IMR-90 (cell line): ENCODE data around the gene EVX1. TPM values are rescaled to one million over a fixed set of nuclear protein-coding genes. Genes with fewer than 3 reads are reported as not detected.

Experiments
- ATAC-seq: fragments of 200-7000 bp; cut with Tn5 transposase; 2 replicates; pipeline ENCODE4 v1.9.1; 2020; ENCODE audit warnings: low read depth, mild to moderate bottlenecking, moderate library complexity
- BruUV-seq: library from RNA; stranded (reverse); fragments of 400-500 nt; replicated peaks from 2 replicates; lab custom pipeline; 2021; lab: Mats Ljungman, UMichigan
- CTCF ChIA-PET: fragments of 300-600 bp; formaldehyde crosslinking; extraction: SDS; loops from one replicate; lab custom pipeline; 2021; ENCODE audit warnings: antibody characterized with exemption; lab: Yijun Ruan, JAX
- POLR2A ChIA-PET: fragments of 300-600 bp; sonication (Branson Sonifier 250); formaldehyde crosslinking; loops from one replicate; lab custom pipeline; 2022; ENCODE audit warnings: antibody characterized with exemption; ENCODE audit not compliant: unreplicated experiment; lab: Charles Lee
- DNase-seq: peaks from one replicate; pipeline ENCODE4 v3.0.0; 2013
- H2AFZ ChIP-seq: replicated peaks from 2 replicates; pipeline ENCODE3; 2013; ENCODE audit warnings: low read length, mild to moderate bottlenecking; ENCODE audit not compliant: poor library complexity
- H2AK5ac ChIP-seq: 2 replicates; pipeline ENCODE4 v1.6.1; 2013; ENCODE audit warnings: low read depth, low read length, inconsistent platforms
- H2AK9ac ChIP-seq: replicated peaks from 2 replicates; pipeline ENCODE3; 2013; ENCODE audit warnings: mild to moderate bottlenecking, low read depth, low read length, moderate library complexity; ENCODE audit not compliant: poor library complexity
- H2BK120ac ChIP-seq: 2 replicates; pipeline ENCODE4 v1.6.1; 2013; ENCODE audit warnings: low read depth, low read length, inconsistent platforms
- H2BK15ac ChIP-seq: 3 replicates; pipeline ENCODE4 v1.6.1; 2013; ENCODE audit warnings: low read depth, low read length, inconsistent platforms
- H2BK20ac ChIP-seq: 2 replicates; pipeline ENCODE4 v1.6.1; 2013; ENCODE audit warnings: low read depth, mild to moderate bottlenecking, inconsistent platforms, low read length, moderate library complexity
- H2BK5ac ChIP-seq: 2 replicates; pipeline ENCODE4 v1.6.1; 2013; ENCODE audit warnings: mild to moderate bottlenecking, low read depth, low read length, inconsistent platforms; ENCODE audit not compliant: poor library complexity, severe bottlenecking
- H3K14ac ChIP-seq: replicated peaks from 2 replicates; pipeline ENCODE4 v1.6.1; 2013; ENCODE audit warnings: low read depth, low read length, inconsistent platforms
- H3K18ac ChIP-seq: 2 replicates; pipeline ENCODE4 v1.6.1; 2013; ENCODE audit warnings: low read depth, low read length, control low read depth
- H3K23ac ChIP-seq: 2 replicates; pipeline ENCODE4 v1.6.1; 2013; ENCODE audit warnings: low read depth, low read length, inconsistent platforms
- H3K27ac ChIP-seq: 2 replicates; pipeline ENCODE4 v1.5.1; 2013; ENCODE audit warnings: mild to moderate bottlenecking, control low read depth, low read length; ENCODE audit not compliant: insufficient read depth
- H3K27me3 ChIP-seq: 2 replicates; pipeline ENCODE4 v1.6.1; 2013; ENCODE audit warnings: low read length; ENCODE audit not compliant: control insufficient read depth, insufficient read depth
- H3K36me3 ChIP-seq: 2 replicates; pipeline ENCODE4 v1.6.1; 2013; ENCODE audit warnings: low read length, mixed read lengths; ENCODE audit not compliant: control insufficient read depth, insufficient read depth
- H3K4ac ChIP-seq: 2 replicates; pipeline ENCODE4 v1.6.1; 2013; ENCODE audit warnings: low read depth, low read length, inconsistent platforms
- H3K4me1 ChIP-seq: 2 replicates; pipeline ENCODE4 v1.6.1; 2013; ENCODE audit warnings: low read length, mixed read lengths; ENCODE audit not compliant: control insufficient read depth, insufficient read depth
- H3K4me2 ChIP-seq: 2 replicates; pipeline ENCODE4 v1.6.1; 2013; ENCODE audit warnings: low read depth, mild to moderate bottlenecking, control low read depth, low read length, moderate library complexity
- H3K4me3 ChIP-seq: 2 replicates; pipeline ENCODE4 v1.5.1; 2013; ENCODE audit warnings: low read depth, mild to moderate bottlenecking, control low read depth, low read length, moderate library complexity; ENCODE audit not compliant: insufficient read depth
- H3K56ac ChIP-seq: 2 replicates; pipeline ENCODE4 v1.6.1; 2013; ENCODE audit warnings: low read length, inconsistent platforms; ENCODE audit not compliant: insufficient read depth; ENCODE audit errors: extremely low read depth
- H3K79me1 ChIP-seq, 2 experiments: 2 replicates each; pipeline ENCODE4 v1.6.1; 2013; ENCODE audit warnings: low read length in 2 of 2, inconsistent platforms in 1 of 2, low read depth in 1 of 2
- H3K9ac ChIP-seq: 2 replicates; pipeline ENCODE4 v1.6.1; 2013; ENCODE audit warnings: low read depth, low read length, control low read depth
- H3K9me1 ChIP-seq: 2 replicates; pipeline ENCODE4 v1.6.1; 2013; ENCODE audit warnings: low read length, inconsistent platforms; ENCODE audit not compliant: insufficient read depth
- H3K9me3 ChIP-seq: 2 replicates; pipeline ENCODE4 v1.6.1; 2013; ENCODE audit warnings: low read length; ENCODE audit not compliant: control insufficient read depth, insufficient read depth
- H4K20me1 ChIP-seq: 2 replicates; pipeline ENCODE4 v1.6.1; 2013; ENCODE audit warnings: low read length, inconsistent platforms; ENCODE audit not compliant: insufficient read depth
- H4K5ac ChIP-seq: 2 replicates; pipeline ENCODE4 v1.6.1; 2013; ENCODE audit warnings: mild to moderate bottlenecking, low read depth, low read length, control low read depth
- H4K8ac ChIP-seq, 2 experiments: 2 replicates each; pipeline ENCODE4 v1.6.1; 2013; ENCODE audit warnings: low read depth in 2 of 2, low read length in 2 of 2, control low read depth in 1 of 2, inconsistent platforms in 1 of 2
- H4K91ac ChIP-seq: 2 replicates; pipeline ENCODE4 v1.6.1; 2013; ENCODE audit warnings: low read depth, low read length, inconsistent platforms; ENCODE audit not compliant: insufficient read depth
- BHLHE40 ChIP-seq: fragments of 150-350 bp; IDR thresholded peaks from 2 replicates; pipeline ENCODE4 v1.6.1; 2016; ENCODE audit warnings: mild to moderate bottlenecking, low read depth, low read length
- CEBPB ChIP-seq: IDR thresholded peaks from 2 replicates; pipeline ENCODE4 v1.6.1; 2012; ENCODE audit warnings: low read depth, low read length, improper control_type of control experiment
- CHD1 ChIP-seq: IDR thresholded peaks from 2 replicates; pipeline ENCODE4 v1.6.1; 2012; ENCODE audit warnings: low read depth, low read length, improper control_type of control experiment
- CTCF ChIP-seq: conservative IDR thresholded peaks from 2 replicates; pipeline ENCODE4 v1.5.1; 2012; ENCODE audit warnings: mild to moderate bottlenecking, low read depth, low read length, improper control_type of control experiment
- FOS ChIP-seq: fragments of 150-350 bp; IDR thresholded peaks from 2 replicates; pipeline ENCODE4 v1.6.1; 2016; ENCODE audit warnings: low read depth, low read length
- MAFK ChIP-seq: IDR thresholded peaks from 2 replicates; pipeline ENCODE4 v1.6.1; 2012; ENCODE audit warnings: low read depth, low read length, improper control_type of control experiment
- MAZ ChIP-seq: IDR thresholded peaks from 2 replicates; pipeline ENCODE4 v1.6.1; 2012; ENCODE audit warnings: low read depth, mild to moderate bottlenecking, low read length, improper control_type of control experiment, moderate library complexity, borderline replicate concordance
- MXI1 ChIP-seq: IDR thresholded peaks from 2 replicates; pipeline ENCODE4 v1.6.1; 2012; ENCODE audit warnings: low read depth, mild to moderate bottlenecking, low read length, moderate library complexity, borderline replicate concordance
- NFE2L2 ChIP-seq: fragments of 150-350 bp; IDR thresholded peaks from 2 replicates; pipeline ENCODE4 v1.6.1; 2016; ENCODE audit warnings: low read depth, mild to moderate bottlenecking, low read length
- POLR2A ChIP-seq: IDR thresholded peaks from 2 replicates; pipeline ENCODE4 v1.6.1; 2012; ENCODE audit warnings: mild to moderate bottlenecking, low read depth, low read length
- RAD21 ChIP-seq: IDR thresholded peaks from 2 replicates; pipeline ENCODE4 v1.6.1; 2012; ENCODE audit warnings: low read length, improper control_type of control experiment
- RCOR1 ChIP-seq: IDR thresholded peaks from 2 replicates; pipeline ENCODE4 v1.6.1; 2012; ENCODE audit warnings: mild to moderate bottlenecking, low read length, improper control_type of control experiment; ENCODE audit not compliant: insufficient replicate concordance
- RFX5 ChIP-seq: IDR thresholded peaks from 2 replicates; pipeline ENCODE4 v1.8.0; 2012; ENCODE audit warnings: low read depth, mild to moderate bottlenecking, low read length, moderate library complexity
- USF2 ChIP-seq: fragments of 150-350 bp; IDR thresholded peaks from 2 replicates; pipeline ENCODE4 v1.6.1; 2017; ENCODE audit warnings: mild to moderate bottlenecking, antibody characterized with exemption, low read length, low read depth
- WGBS, 2 experiments: methylation state at CpG; one replicate each; pipeline versions ENCODE4 v1.1.5 to v1.1.7; 2013; ENCODE audit warnings: missing lambda C conversion rate in 2 of 2; ENCODE audit not compliant: insufficient read length in 1 of 2; ENCODE audit errors: extremely low coverage in 2 of 2; 5-methylcytosine and 5-hydroxymethylcytosine counted together
- dilution Hi-C: fragments of 300-500 bp; cut with HindIII; formaldehyde crosslinking; loops from one replicate; pipeline ENCODE4 v1.14.3; 2018; ENCODE audit warnings: low sequenced_read_pairs; ENCODE audit not compliant: unreplicated experiment
- in situ Hi-C: fragments of 300-500 bp; cut with MboI; formaldehyde crosslinking; loops from 3 replicates; pipeline ENCODE4 v1.14.3; 2019; ENCODE audit warnings: low sequenced_read_pairs, inconsistent platforms, mixed read lengths
- intact Hi-C: fragments of 100-400 bp; cut with micrococcal nuclease; formaldehyde crosslinking; loops from 2 replicates; pipeline ENCODE4 v1.10.0; 2022
- polyA plus RNA-seq, 3 experiments: library from polyadenylated mRNA; depleted of rRNA; stranded (reverse); fragments of >200 nt; gene quantifications; 2 replicates each; pipeline ENCODE4 v1.2.3, GENCODE V29; 2012; ENCODE audit warnings: low replicate concordance in 1 of 3
- total RNA-seq: library from RNA; depleted of rRNA; stranded (reverse); fragments of >200 nt; gene quantifications from 2 replicates; pipeline ENCODE4 v1.2.3, GENCODE V29; 2012

The EVX1 gene
- total and polyA plus RNA-seq, 2 of the 4 experiments (the other 2 are of a cell fraction), result not detected

GRCh38 chr7:27247452-27248426 lies 5.1 kb downstream of the EVX1 start (continued):
- TF ChIP-seq MXI1, result no peak

DNA sequence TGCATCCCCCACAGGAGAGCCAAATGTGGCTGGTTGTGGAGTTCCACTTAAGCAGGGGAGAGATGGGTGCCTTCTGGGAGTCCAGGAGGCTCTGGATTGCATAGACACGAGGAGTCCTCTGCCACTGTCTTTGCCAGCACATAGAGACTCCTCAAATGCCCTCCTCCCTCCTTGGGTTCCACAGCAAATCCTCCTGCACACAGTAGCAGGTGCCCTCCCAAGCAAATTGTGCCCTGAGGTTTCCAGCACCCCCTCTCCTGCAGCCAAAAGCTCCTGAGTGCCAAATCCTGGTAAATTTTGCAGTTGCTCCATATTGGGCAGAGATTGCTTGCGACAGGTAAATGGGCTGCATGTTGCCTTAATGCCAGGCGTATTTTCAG lies 5.8 kb downstream of the EVX1 start:
- H3K27ac ChIP-seq, result no peak overlapping the region
- no peak overlapping the region for H3K4ac ChIP-seq
- no peak overlapping the region for H2BK120ac ChIP-seq
- H2AK9ac ChIP-seq, result no peak overlapping the region
- H4K5ac ChIP-seq, result no peak overlapping the region
- no peaks in the 10 kb centered on the region for H3K9me1 ChIP-seq
- DNase-seq, result no peak
- H2BK5ac ChIP-seq, result no peak overlapping the region
- no peak overlapping the region for H3K23ac ChIP-seq
- no peak overlapping the region for H3K56ac ChIP-seq
- CTCF ChIA-PET, result no interaction called here
- BruUV-seq, result no TSS peak
- POLR2A ChIA-PET, result no interaction called here
- H3K4me2 ChIP-seq, result no peak overlapping the region
- no peak overlapping the region for H2BK15ac ChIP-seq
- in situ Hi-C loops (no loop called here), dilution Hi-C loops (no loop called here), intact Hi-C loops (no loop called here)
- H4K20me1 ChIP-seq, result no peaks in the 10 kb centered on the region
- H3K36me3 ChIP-seq, result no peaks in the 10 kb centered on the region
- no peak overlapping the region for H3K4me3 ChIP-seq
- no peak overlapping the region for H3K9ac ChIP-seq
- ATAC-seq, result no peak
- H3K9me3 ChIP-seq, result peaks cover 23% of the 10 kb centered on the region
- no peak overlapping the region for H4K8ac ChIP-seq
- H2BK20ac ChIP-seq, result no peak overlapping the region
- H3K79me1 ChIP-seq, result no peaks in the 10 kb centered on the region
- H2AK5ac ChIP-seq, result no peak overlapping the region
- no peaks in the 10 kb centered on the region; the same call in 1 of the 2 replicates for H3K4me1 ChIP-seq
- peaks cover 100% of the 10 kb centered on the region for H3K27me3 ChIP-seq
- WGBS, 2 experiments, result 43% methylated on average over 1 of the region's 3 CpGs; no CpG with 5 or more reads in 1 of the 2 experiments
- no peak overlapping the region for H3K14ac ChIP-seq
- no peak overlapping the region for H2AFZ ChIP-seq
- no peak overlapping the region for H3K18ac ChIP-seq
- no peak overlapping the region for H4K91ac ChIP-seq
- TF ChIP-seq MAFK, result no peak
- TF ChIP-seq USF2, result no peak
- TF ChIP-seq FOS, result no peak
- TF ChIP-seq CHD1, result no peak
- no peak for TF ChIP-seq MAZ
- no peak for TF ChIP-seq MXI1
- no peak for TF ChIP-seq CEBPB
- no peak for TF ChIP-seq BHLHE40
- TF ChIP-seq NFE2L2, result no peak
- TF ChIP-seq RFX5, result no peak
- no peak for TF ChIP-seq RCOR1
- no peak for TF ChIP-seq CTCF
- no peak for TF ChIP-seq RAD21
- TF ChIP-seq POLR2A, result no peak
